RWPE1 (cell line): ENCODE data around the gene EEA1.

Experiments used
- CTCF ChIA-PET: fragments of 350-600 bp; sonication (Branson Sonifier 250); formaldehyde crosslinking; extraction: SDS; loops from one replicate; lab custom pipeline; 2021; lab: Yijun Ruan, JAX
- POLR2A ChIA-PET: fragments of 400-600 bp; formaldehyde crosslinking; extraction: SDS; loops from one replicate; lab custom pipeline; 2020; ENCODE audit warnings: antibody characterized with exemption; ENCODE audit not compliant: low non-redundant PET; lab: Yijun Ruan, JAX
- DNase-seq: peaks from one replicate; pipeline ENCODE4 v3.0.0; 2012; ENCODE audit warnings: low spot score
- H3K27ac ChIP-seq: fragments of 450-650 bp; 2 replicates; pipeline ENCODE4 v1.5.1; 2017
- TF ChIP-seq, protein P1 (sequence below): fragments of 450-650 bp; conservative IDR thresholded peaks from 2 replicates; pipeline ENCODE4 v1.5.1; 2017; ENCODE audit warnings: low read depth, mild to moderate bottlenecking

EEA1 gene

DNA sequence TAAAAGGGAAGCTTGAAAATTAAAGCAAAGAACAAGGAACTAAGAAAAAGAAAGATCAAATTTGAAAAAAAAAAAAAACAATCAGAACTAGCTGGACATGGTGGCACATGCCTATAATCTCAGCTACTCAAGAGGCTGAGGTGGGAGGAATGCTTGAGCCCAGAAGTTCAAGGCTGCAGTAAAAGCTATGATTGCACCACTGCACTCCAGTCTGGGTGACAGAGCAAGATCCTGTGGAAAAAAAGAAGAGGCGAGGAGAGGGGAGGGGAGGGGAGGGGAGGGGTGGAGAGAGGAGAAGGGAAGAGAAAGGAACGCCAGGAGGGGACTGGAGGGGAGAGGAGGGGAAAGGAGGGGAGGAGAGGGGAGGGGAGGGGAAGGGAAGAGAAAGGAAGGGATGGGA, 43.0 kb downstream of the EEA1 start:
- TF ChIP-seq, protein P1, sequence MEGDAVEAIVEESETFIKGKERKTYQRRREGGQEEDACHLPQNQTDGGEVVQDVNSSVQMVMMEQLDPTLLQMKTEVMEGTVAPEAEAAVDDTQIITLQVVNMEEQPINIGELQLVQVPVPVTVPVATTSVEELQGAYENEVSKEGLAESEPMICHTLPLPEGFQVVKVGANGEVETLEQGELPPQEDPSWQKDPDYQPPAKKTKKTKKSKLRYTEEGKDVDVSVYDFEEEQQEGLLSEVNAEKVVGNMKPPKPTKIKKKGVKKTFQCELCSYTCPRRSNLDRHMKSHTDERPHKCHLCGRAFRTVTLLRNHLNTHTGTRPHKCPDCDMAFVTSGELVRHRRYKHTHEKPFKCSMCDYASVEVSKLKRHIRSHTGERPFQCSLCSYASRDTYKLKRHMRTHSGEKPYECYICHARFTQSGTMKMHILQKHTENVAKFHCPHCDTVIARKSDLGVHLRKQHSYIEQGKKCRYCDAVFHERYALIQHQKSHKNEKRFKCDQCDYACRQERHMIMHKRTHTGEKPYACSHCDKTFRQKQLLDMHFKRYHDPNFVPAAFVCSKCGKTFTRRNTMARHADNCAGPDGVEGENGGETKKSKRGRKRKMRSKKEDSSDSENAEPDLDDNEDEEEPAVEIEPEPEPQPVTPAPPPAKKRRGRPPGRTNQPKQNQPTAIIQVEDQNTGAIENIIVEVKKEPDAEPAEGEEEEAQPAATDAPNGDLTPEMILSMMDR, result no peak
- CTCF ChIA-PET, result no interaction called here
- POLR2A ChIA-PET, result no interaction called here

DNA sequence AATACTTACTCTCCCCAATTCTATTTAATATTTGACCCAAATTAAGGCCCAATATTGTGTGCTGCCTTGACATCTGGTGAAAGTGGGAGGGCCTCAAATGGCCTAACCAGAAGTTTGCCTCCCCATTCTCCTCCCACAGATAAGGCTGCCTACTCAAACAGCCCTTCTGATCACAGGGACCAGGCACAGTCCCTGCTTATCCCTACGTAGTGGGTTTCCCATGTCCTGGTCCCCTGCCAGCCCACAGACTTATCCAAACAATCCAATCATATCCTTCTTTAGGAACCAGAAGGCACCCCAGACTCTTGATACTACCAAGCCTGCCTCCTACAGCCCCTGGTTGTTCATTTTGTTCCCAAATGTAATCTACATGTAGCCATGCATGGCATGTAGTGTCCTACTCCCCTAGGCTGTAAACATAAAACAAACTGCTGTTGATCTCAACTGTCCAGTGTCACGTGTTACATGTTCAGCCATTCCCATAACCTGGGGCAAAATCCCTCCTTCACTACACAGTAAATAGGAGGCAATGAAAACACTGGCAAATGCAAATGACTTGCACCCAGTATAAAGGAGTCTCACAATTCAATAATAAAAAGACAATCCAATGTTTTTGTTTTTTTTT, 49.3 kb downstream of the EEA1 start:
- no peak for DNase-seq
- POLR2A ChIA-PET, result no interaction called here
- TF ChIP-seq, protein P1, result no peak
- CTCF ChIA-PET, result no interaction called here
- H3K27ac ChIP-seq, result no peak overlapping the region

More for the DNA sequence above, 43.0 kb downstream of the EEA1 start:
- no peak overlapping the region for H3K27ac ChIP-seq
- no peak for DNase-seq

DNA sequence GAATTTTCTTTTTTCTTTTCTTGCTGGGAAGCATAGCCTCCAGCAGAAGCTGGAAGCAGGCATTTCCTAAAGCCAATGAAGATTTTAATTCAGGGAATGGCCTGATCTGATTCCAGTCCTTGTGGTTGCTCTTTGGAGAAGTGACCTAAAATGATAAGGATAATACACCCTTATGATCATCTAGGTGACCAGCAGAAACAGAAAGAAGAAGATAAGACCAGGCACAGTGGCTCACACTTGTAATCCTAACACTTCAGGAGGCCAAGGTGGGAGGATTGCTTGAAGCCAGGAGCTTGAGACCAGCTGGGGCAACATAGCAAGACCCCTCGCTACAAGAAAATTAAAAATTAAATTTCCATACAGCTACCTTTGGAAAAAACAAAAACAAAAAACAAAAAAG, 51.2 kb downstream of the EEA1 start:
- POLR2A ChIA-PET, result no interaction called here
- DNase-seq, result no peak
- CTCF ChIA-PET, result no interaction called here
- TF ChIP-seq, protein P1, result no peak
- no peak overlapping the region for H3K27ac ChIP-seq

DNA sequence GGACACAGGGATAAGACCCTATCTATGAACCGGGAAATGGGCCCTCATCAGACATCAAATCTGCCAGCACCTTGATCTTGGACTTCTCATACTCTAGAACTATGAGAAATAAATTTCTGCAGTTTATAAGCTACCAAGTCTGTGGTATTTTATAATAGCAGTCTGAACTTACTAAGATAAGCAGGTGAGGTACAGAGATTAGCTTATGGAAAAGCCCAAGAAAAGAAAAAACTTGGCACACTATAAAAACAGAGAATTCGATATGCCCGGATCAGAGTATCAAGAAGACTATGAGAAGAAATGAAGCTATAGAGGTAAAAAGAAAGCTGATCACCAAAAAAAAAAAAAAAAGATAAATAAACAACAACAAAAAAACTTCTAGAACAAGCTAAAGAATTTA, 52.6 kb downstream of the EEA1 start:
- CTCF ChIA-PET, result interaction anchor here (0.6 to 0.8 kb wide), 3 partner anchors 8 to 542 kb away, joined by 3 to 6 read pairs (median 4); no protein-coding TSS in a partner anchor
- no peak for DNase-seq
- no peak overlapping the region for H3K27ac ChIP-seq
- TF ChIP-seq, protein P1, result no peak
- POLR2A ChIA-PET, result no interaction called here

DNA sequence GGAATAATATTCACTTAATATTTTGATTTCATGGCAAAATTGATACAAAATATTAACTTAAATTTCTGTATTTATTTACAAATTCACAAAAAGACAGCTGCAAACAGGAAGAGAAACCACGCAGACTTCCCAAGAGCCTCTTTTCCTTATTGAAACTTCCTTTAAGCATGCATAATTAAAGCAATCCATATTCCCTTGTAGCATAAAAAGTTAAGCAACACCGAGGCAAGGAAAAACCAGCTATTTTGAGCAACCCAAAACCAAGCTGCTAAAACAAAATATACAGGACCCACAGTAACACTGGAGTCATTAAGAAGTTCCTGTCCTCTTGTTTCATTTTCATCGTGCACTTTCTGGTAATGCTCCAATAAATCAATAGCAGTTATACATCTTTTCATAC, 58.0 kb downstream of the EEA1 start:
- no peak for DNase-seq
- ChIA-PET POLR2A (no interaction called here), CTCF (no interaction called here)
- TF ChIP-seq, protein P1, result no peak
- H3K27ac ChIP-seq, result no peak overlapping the region

DNA sequence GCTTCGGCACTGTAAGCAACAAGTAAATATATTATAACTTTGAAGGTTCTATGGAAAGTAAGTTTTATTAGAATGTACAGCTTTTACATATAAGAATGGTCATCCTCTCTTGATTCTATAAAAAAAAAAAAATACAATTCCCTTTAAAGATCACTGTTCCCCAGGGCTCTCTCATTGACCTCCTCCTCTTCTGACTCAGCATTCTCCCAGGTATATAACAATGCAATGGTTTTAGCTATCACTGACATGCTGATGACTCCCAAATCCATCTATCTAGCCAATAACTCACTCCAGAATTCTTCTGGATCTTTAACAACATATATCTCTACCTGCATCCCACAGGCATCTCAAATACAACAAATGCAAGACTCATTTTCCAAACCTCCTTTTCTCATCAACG, 62.7 kb downstream of the EEA1 start:
- TF ChIP-seq, protein P1, result no peak
- DNase-seq, result peak; percentile 13
- ChIA-PET POLR2A (interaction anchor here (0.5 kb wide), 1 partner anchor 29 kb away, joined by 8 read pairs; no protein-coding TSS in a partner anchor), CTCF (no interaction called here)
- no peak overlapping the region for H3K27ac ChIP-seq
